Activated CD4-positive, alpha-beta T cell treated with anti-CD3 and anti-CD28 coated beads for 48 hours (primary cell): Measurements from ENCODE around the gene ANKDD1B.

Experiments used
- DNase-seq: peaks from one replicate; pipeline ENCODE4 v3.0.0-alpha.2; 2020

ANKDD1B gene

DNA sequence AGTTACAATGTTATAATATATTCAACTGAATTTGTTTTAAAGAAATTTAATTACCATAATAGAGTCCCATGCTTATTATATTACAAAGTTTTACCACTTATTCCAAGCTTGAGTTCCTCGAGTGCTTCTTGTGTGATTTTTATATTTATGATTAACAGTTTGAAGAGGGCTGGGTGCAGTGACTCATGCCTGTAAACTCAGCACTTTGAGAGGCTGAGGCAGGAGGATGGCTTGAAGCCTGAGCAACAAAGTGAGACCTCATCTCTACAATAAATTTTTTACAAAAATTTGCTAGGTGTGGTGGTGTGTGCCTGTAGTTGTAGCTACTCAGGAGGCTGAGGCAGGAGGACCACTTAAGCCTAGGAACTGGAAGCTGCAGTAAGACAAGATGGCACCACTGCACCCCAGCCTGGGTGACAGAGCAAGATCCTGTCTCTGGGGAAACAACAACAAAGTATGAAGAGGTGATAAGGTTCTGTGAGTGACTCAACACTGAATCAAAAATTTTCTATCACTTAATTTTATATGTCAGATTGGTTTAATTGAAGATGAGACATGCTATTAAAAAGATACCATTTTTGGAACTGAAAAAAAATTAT lies 96.8 kb downstream of the ANKDD1B start:
- no peak for DNase-seq

DNA sequence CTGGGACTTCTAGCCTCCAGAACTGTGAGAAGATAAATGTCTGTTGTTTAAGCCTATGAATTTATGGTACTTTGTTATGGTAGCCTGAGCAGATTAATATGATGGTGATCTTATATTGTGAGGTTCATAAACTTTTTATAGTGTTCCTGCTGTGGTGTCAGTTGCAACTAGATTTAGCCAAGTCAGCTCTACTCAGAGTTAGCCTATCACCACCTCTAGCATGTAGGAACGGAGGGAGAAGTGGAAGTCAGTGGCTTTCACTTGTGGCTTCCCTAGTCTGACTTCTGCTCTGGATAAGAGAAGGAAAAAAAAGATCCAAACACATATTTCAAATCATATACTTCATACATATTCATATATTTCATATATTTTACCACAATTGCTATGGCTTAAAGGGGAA lies 99.4 kb downstream of the ANKDD1B start:
- DNase-seq, result no peak

DNA sequence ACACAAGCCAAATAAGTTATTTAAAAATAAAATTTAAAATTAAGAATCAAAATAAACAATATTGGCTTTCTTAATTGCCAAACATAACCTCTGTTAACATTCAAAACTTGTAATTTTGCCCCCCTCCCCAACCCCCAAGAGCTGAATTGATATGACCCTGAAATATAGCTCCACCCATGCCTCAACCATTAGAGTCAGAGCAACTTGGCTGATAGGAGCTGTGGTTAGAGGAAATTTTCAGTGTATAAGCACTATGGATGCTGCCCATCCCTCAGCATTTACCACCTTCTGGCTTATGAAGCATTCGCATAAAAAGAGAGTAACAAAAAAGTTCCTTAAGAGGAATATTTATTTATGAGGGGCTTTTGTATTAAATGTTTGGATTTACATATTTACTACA lies 99.9 kb downstream of the ANKDD1B start:
- no peak for DNase-seq

DNA sequence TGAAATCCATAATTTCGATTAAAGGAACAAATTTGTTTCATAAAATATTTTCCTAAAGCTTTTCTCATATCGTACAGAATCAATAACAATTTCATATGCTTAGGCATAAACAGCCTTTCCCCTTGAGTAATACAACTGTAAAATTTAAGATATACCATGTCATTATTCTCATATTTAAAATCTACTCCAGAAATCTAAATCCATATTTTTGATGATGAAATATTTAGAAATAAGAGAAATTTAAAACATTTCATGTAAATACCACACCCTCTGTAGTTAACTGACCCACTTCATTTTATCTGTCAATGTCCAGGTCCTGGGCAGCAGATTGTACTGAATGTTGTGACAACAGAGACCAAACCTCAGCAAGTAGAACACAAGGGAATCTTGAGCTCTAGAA lies 100.8 kb downstream of the ANKDD1B start:
- no peak for DNase-seq

DNA sequence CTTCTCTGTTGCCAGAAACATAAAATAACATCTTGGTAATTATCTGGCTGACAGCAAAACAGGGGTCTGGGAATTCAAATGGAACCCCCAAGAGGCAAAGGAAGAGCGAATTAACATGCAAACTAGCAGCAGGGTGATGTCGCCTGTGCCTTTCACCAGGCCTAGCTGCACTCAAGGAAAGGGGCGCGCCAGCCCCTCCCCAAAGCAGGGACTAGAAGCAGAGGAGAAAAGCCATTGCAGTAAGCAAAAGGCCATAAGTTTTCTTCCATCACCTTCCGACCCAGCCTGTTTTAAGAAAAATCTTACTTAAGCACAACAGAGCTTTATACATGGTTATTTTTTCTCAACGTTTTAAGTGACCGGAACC lies 105.4 kb downstream of the ANKDD1B start:
- no peak for DNase-seq

DNA sequence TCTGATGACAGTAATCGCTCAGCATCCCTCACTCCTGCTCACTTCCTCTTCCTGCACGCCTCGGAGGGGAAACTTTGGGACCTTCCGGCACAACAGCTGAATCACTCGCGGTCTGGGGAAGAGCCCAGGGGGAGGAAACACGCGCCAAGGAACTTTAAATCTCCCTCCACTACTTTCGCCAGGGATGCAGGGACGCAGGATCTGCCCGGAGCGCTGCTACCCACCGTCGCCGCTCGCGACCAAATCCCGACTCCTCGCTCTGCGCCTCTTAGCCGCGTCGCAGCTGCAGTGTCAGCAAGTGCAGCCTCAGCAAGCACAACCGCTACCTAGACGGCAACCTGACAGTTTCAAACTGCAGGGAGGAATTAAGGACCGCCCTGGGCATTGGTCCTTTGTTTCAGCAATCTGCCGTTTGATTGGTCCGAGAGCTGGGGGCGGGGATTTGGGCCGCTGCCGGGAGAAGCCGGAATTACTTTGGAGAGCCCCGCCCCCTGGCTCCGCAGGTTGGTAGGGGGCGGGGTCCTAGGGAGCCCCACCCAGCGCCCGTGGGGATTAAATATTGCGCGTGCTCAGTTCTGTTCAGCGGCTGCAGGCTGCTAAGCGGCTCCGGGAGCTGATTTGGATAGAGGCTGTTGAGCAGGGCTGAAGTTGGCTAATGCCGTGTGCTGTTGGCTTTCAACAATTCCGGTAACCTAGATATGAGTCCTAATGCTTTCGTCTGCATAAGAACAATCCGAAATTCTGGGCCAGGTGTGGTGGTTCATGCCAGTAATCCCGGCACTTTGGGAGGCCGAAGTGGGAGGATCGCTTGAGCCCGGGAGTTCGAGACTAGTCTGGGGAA lies 106.0 kb downstream of the ANKDD1B start, which contains the start of gene POC5:
TSS of gene POC5 (minus strand) at position 356 of the 841 bp plus-strand sequence. CDS start 4,500 bp downstream, outside the sequence.
- peak; percentile 99 for DNase-seq

DNA sequence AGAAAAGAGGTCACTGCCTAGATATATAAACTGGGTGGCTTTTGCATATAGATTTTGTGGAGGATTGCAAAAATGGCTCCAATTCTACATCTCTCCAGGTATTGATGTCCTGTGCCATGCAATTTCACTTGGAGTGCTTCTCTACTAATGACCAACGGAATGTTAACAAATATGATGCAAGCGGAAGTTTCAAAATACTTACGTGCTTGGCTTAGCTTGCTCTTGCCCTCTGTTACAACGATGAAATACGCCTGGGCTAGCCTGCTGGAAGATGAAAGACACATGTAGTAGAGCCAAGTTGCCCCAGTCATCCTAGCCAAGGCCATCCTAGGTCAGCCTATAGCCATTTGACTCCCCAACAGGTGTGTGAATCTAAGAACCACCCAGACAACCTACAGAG lies 109.6 kb downstream of the ANKDD1B start:
- no peak for DNase-seq
